Osteocyte (in vitro differentiated cells): ENCODE data around the gene XRCC5. TPM values are rescaled to one million over a fixed set of nuclear protein-coding genes. Genes with fewer than 3 reads are reported as not detected.
"Not testable (repeated sequence)": the region's sequence is repeated elsewhere in the genome, so short reads cannot be mapped to it uniquely, and the experiment has no call there.

Experiments used
- DNase-seq: peaks from one replicate; pipeline ENCODE4 v3.0.0; 2021; ENCODE audit warnings: mixed read lengths; ENCODE audit not compliant: unreplicated experiment; ENCODE audit errors: extremely low spot score
- H3K27ac Mint-ChIP-seq: one replicate; pipeline ENCODE4 v1.8.0; 2021; ENCODE audit warnings: mild to moderate bottlenecking, mixed read lengths; ENCODE audit not compliant: unreplicated experiment
- H3K27me3 Mint-ChIP-seq: one replicate; pipeline ENCODE4 v1.8.0; 2021; ENCODE audit warnings: mixed read lengths; ENCODE audit not compliant: unreplicated experiment
- H3K36me3 Mint-ChIP-seq: one replicate; pipeline ENCODE4 v1.8.0; 2021; ENCODE audit warnings: mixed read lengths; ENCODE audit not compliant: unreplicated experiment
- H3K4me1 Mint-ChIP-seq: one replicate; pipeline ENCODE4 v1.8.0; 2021; ENCODE audit warnings: mixed read lengths; ENCODE audit not compliant: unreplicated experiment
- H3K4me3 Mint-ChIP-seq: one replicate; pipeline ENCODE4 v1.8.0; 2021; ENCODE audit warnings: mild to moderate bottlenecking, moderate library complexity, mixed read lengths; ENCODE audit not compliant: unreplicated experiment
- H3K9me3 Mint-ChIP-seq: one replicate; pipeline ENCODE4 v1.8.0; 2021; ENCODE audit warnings: mixed read lengths; ENCODE audit not compliant: unreplicated experiment
- CTCF ChIP-seq: fragments of 200-600 bp; sonication (generic); IDR thresholded peaks from 2 replicates; pipeline ENCODE4 v1.5.0; 2021; ENCODE audit warnings: antibody characterized with exemption, mild to moderate bottlenecking, moderate library complexity
- total RNA-seq: library from RNA; stranded (reverse); gene quantifications from 2 replicates; pipeline ENCODE4 v1.2.1, GENCODE V29; 2021

Gene XRCC5
- total RNA-seq, 1 donor from 2014 or later: 224 TPM

- Mint-ChIP-seq H3K4me1 (peaks cover 9% of the 10 kb centered on the region), H3K4me3 (no peak overlapping the region), H3K9me3 (no peaks in the 10 kb centered on the region), H3K36me3 (peaks cover 59% of the 10 kb centered on the region), H3K27me3 (no peaks in the 10 kb centered on the region), H3K27ac (no peak overlapping the region)
- no peak for DNase-seq
- TF ChIP-seq CTCF: no peak
These were observed 97.7 kb downstream of the XRCC5 start for GRCh38 chr2:216206821-216207220.

- DNase-seq, H3K9me3 Mint-ChIP-seq, H3K27me3 Mint-ChIP-seq, H3K4me3 Mint-ChIP-seq, H3K27ac Mint-ChIP-seq, H3K4me1 Mint-ChIP-seq: not testable (repeated sequence)
- peaks cover 52% of the 10 kb centered on the region for H3K36me3 Mint-ChIP-seq
These were observed 99.5 kb downstream of the XRCC5 start for GRCh38 chr2:216208661-216209060.

DNA sequence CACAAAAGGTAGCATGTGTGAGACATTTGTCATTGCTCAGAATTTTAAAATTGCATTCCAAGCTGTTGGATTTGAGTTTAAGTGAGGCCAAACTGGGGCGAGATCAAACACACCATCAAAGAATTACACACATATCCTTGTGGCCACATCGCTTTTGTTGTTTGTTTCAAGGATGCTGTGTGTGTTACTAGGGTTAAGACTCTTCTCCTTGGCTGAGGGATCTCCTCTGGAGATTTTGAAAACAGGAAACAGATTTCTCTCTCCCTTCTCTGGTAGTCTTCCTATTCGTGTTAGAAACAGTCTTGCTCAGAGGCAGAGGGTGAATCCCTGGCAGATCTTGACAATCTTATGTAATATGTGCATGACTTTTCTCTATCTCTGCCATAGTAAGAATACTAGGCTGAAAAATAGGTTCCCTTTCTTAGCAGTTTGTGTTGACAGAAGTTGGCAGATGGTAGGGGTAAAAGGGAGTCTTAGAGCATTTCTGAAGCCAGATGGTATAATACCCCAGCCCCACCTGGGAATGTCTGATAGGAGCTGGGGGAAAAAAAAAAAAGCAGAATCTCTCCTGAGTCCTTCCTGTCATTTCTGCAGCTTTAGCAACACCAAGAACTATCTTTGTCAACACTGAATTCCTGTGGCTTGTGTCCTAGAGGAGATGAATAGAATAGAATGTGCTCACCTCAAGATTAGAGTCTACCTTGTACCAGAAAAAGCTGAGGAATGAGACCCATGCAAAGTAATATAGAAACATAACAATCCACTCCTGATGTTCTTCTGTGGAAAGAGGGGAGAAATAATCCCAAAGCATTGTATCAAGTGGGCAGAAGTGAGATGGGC lies 101.8 kb downstream of the XRCC5 start:
- no peaks in the 10 kb centered on the region for H3K4me1 Mint-ChIP-seq
- H3K27ac Mint-ChIP-seq: no peak overlapping the region

GRCh38 chr2:216211614-216212145 lies 102.5 kb downstream of the XRCC5 start:
- TF ChIP-seq CTCF: no peak
- H3K4me3 Mint-ChIP-seq: no peak overlapping the region
- DNase-seq: no peak
- H3K4me1 Mint-ChIP-seq: peaks cover 7% of the 10 kb centered on the region
- H3K9me3 Mint-ChIP-seq: no peaks in the 10 kb centered on the region
- H3K27ac Mint-ChIP-seq: no peak overlapping the region
- no peaks in the 10 kb centered on the region for H3K27me3 Mint-ChIP-seq
- peaks cover 30% of the 10 kb centered on the region for H3K36me3 Mint-ChIP-seq

More for the DNA sequence above, 101.8 kb downstream of the XRCC5 start:
- Mint-ChIP-seq H3K4me3 (no peak overlapping the region), H3K36me3 (peaks cover 35% of the 10 kb centered on the region), H3K27me3 (no peaks in the 10 kb centered on the region), H3K9me3 (no peaks in the 10 kb centered on the region)
- DNase-seq: no peak
- TF ChIP-seq CTCF: no peak

DNA sequence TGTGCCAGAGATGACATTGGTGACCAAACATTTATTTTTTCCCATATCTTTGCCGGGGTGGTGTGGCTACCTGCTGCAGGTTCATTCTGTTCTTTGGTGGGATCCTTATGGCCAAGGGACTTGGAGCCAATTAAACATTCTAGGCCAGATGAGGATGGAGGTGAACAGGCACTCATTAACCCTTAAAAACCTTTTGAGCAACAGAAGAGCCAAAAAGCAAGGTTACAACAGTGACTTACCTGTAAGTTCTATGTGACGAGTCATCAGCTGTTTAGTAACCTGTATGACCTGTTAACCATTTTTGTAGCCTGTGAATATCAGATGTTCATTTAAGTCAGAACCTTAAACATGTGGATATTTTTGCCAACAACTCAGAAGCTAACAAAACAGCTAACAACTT lies 105.6 kb downstream of the XRCC5 start:
- H3K27me3 Mint-ChIP-seq: no peaks in the 10 kb centered on the region
- H3K4me3 Mint-ChIP-seq: no peak overlapping the region
- peaks cover 9% of the 10 kb centered on the region for H3K36me3 Mint-ChIP-seq
- no peak for TF ChIP-seq CTCF
- no peak overlapping the region for H3K27ac Mint-ChIP-seq
- DNase-seq: no peak
- H3K9me3 Mint-ChIP-seq: no peaks in the 10 kb centered on the region
- peaks cover 21% of the 10 kb centered on the region for H3K4me1 Mint-ChIP-seq
